NCI-H2196 (cell line): Measurements from ENCODE around the gene CA12.

Experiments
- DNase-seq: peaks from one replicate; lab custom pipeline; 2025; ENCODE audit not compliant: unreplicated experiment; lab: John Stamatoyannopoulos, UW

Gene CA12

GRCh38 chr15:63379492-63380150, 2.0 kb downstream of the CA12 start:
- no peak for DNase-seq

GRCh38 chr15:63378946-63379345, 2.7 kb downstream of the CA12 start:
- DNase-seq: no peak

GRCh38 chr15:63374686-63375520, 6.7 kb downstream of the CA12 start:
- DNase-seq: no peak

- DNase-seq: no peak
Observed at GRCh38 chr15:63373866-63374548, 7.6 kb downstream of the CA12 start.

- no peak for DNase-seq
Observed at GRCh38 chr15:63373330-63373729, 8.3 kb downstream of the CA12 start.

GRCh38 chr15:63372753-63373152, 8.9 kb downstream of the CA12 start:
- no peak for DNase-seq

GRCh38 chr15:63372018-63372705, 9.5 kb downstream of the CA12 start:
- DNase-seq: no peak

GRCh38 chr15:63371297-63371918, 10.2 kb downstream of the CA12 start:
- no peak for DNase-seq

GRCh38 chr15:63370764-63371163, 10.9 kb downstream of the CA12 start:
- no peak for DNase-seq

- no peak for DNase-seq
Observed at GRCh38 chr15:63369781-63370180, 11.9 kb downstream of the CA12 start.

- no peak for DNase-seq
Observed at GRCh38 chr15:63369296-63369695, 12.3 kb downstream of the CA12 start.

GRCh38 chr15:63368503-63368902, 13.1 kb downstream of the CA12 start:
- DNase-seq: no peak

GRCh38 chr15:63367900-63368299, 13.7 kb downstream of the CA12 start:
- DNase-seq: no peak

- DNase-seq: no peak
Observed at GRCh38 chr15:63367390-63367789, 14.3 kb downstream of the CA12 start.

GRCh38 chr15:63366451-63366850, 15.2 kb downstream of the CA12 start:
- DNase-seq: no peak

GRCh38 chr15:63365273-63365680, 16.4 kb downstream of the CA12 start:
- DNase-seq: no peak

GRCh38 chr15:63364399-63365272, 17.0 kb downstream of the CA12 start:
- no peak for DNase-seq

- no peak for DNase-seq
Observed at GRCh38 chr15:63363292-63363691, 18.4 kb downstream of the CA12 start.

GRCh38 chr15:63362885-63363284, 18.8 kb downstream of the CA12 start:
- no peak for DNase-seq

GRCh38 chr15:63362196-63362595, 19.4 kb downstream of the CA12 start:
- no peak for DNase-seq
